HG03558 (cell line): Measurements from ENCODE around the gene S100A2.

Source experiments
- ATAC-seq: cut with Tn5 transposase; IDR thresholded peaks from one replicate; pipeline ENCODE4 v1.9.1; 2021; ENCODE audit warnings: moderate number of reproducible peaks; ENCODE audit not compliant: unreplicated experiment; ENCODE audit errors: extremely low read depth

S100A2 gene

GRCh38 chr1:153547560-153548551 lies 17.8 kb downstream of the S100A2 start:
- ATAC-seq: no peak

DNA sequence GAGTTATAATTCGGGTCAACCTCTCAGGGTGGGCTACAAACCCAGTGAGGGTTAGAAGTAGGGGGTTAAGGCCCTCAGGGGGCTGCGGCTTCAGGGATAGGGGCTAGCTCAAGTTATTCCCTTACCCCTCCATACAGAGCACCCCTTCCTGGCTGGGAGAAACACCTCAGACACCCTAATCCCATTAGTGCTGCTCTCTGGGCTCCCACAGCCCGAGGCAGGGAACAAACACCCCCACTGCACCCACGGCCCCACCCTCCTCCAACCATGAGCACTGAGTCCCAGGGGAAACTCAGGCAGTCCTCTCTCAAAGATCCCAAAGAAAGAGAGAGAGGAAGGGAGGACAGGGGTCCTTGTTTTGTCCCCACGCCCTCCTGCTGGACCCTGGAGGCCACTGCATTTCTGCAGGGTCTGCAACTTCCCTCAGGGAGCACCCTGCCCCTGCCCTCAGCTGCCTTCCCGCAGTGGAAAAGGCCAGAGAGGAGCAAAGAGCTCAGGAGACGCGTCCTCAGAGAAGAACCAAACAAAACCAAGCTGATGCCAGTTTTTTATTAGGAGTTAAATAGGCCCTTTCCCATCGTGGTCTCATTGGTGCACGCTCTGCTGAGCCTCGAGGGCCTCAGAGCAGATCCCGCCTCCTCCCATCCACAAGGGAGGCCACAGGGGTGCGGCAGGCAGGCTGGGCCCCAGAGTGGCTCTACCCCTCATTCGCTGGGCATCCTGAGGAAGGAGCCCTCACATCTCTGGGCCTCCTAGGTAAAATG lies 18.7 kb downstream of the S100A2 start:
- ATAC-seq: no peak

GRCh38 chr1:153546371-153546770 lies 19.3 kb downstream of the S100A2 start:
- no peak for ATAC-seq

GRCh38 chr1:153545067-153546055 lies 20.3 kb downstream of the S100A2 start, which contains the start of gene S100A4:
Gene S100A4, minus strand, starts transcription at chr1:153545806. Its CDS starts 1,012 bp downstream, at chr1:153544794.
- no peak for ATAC-seq

- no peak for ATAC-seq
Observed at GRCh38 chr1:153544453-153545066, 21.1 kb downstream of the S100A2 start.

DNA sequence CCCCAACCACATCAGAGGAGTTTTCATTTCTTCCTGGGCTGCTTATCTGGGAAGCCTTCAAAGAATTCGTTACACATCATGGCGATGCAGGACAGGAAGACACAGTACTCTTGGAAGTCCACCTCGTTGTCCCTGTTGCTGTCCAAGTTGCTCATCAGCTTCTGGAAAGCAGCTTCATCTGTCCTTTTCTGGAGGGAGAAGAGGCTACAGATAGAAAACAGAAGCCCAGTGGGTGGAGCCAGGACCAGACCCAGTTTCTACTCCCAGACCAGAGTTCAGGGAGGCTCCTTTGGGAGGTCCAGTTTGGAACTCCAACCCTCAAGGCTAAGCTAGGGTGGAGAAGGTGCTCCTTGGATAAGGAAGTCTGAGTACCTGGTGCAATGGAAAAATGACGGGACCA lies 21.9 kb downstream of the S100A2 start:
- ATAC-seq: no peak

DNA sequence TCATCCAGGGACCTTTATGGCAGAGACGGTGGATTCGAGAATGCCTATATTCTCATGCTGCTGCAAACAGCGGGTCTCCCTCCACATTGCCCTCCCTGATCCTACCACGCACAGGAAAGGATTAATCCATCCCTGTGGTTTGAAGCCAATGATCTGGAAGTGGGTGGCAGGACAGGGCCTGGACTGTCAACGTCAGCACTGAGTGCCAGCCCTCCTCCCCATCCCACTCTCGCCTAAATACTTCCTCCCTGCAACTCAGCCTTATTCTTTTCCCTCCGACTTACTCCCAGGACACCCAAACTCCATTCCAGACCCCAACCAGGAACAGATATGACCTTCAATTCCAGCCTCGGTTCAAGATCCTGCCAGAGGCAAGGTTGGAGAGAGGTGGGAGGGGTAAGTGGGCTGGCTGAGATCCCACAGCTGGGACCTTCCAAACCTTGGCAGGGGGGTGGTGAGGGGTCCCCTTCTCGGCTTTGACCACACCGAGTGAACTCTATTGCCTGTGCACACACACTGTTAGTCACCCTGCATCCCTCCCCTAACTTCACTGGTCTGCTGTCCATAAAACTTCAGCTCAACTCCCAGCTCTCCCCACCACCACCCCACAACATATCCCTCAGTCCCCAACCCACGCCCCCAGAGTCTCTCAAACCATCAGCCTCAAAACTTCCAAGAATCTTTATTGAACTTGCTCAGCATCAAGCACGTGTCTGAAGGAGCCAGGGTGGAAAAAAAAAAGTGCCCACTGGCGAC lies 22.5 kb downstream of the S100A2 start:
- ATAC-seq: no peak

DNA sequence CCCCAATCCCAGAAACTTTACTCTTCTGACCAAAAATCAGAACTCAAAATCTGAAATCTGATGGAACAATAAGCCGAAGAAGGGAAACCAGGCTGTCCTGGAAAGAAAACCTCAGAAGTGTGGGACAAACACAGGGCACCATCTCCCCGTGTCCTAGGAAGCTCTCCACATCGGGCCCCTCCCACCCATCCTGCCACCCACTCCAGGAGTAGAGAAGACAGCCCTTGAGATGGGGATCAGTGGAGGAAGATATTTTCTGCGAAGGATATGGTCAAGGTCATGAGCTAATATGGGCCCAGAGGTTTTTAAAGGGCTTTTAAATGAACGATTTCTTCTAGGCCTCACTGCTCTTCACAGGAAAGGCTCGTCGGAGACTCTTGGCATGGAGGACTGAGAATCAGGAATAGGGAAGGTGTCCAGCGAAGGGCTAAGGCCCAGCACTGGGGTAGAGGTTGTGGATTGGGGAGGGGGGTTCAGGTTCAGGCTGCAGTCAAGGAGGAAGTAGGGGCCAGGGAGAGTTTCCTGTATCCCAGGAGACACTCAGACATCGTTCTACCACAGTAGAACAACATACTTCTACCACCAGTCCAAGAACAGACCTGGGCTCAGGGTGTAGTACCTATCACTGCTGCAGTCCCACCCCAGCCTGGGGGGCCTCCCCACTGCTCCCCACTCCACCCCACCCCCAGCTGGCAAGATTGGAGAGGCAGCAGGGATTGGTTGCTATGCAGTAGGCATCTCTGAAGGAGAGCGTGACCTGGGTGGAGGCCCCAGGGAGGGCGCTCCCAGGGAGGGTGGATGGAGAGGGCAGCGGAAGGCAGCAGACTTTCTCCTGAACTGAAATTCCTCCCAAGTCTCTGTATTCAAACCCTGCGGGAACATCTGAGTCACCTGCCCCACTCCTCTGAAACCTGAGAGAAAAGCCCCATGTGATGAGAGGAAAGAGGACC lies 23.7 kb downstream of the S100A2 start:
- ATAC-seq: no peak

- no peak for ATAC-seq
Observed at GRCh38 chr1:153540394-153541361, 25.0 kb downstream of the S100A2 start, which contains the start of gene S100A5. Gene S100A5, minus strand, starts transcription at chr1:153540934. Its CDS starts 743 bp downstream, at chr1:153540191.

GRCh38 chr1:153539395-153540093 lies 26.1 kb downstream of the S100A2 start:
- ATAC-seq: no peak

DNA sequence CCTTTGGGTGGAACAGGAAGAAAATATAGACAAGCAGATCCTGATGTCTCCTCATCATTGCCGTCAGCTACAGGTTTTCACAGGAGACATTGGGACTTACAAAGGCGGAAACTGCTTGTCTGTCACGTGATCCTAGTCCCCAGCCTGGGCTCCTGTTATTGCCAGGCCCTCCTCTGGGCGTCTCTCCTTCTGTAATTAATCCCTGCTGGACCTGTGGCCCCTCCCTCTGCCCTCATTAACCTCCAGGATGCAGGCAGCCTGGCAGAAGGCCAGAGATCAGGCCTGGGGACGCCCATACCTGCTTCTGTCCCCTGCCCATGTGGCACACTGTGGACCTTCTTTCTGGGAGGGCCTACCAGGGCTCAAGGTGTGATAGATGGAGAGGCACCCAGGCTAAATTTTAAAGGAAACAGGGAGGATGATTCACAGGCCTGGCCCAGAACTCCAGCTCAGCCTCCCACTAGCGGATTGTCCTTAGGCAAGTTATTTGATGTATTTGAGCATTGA lies 27.3 kb downstream of the S100A2 start:
- no peak for ATAC-seq

DNA sequence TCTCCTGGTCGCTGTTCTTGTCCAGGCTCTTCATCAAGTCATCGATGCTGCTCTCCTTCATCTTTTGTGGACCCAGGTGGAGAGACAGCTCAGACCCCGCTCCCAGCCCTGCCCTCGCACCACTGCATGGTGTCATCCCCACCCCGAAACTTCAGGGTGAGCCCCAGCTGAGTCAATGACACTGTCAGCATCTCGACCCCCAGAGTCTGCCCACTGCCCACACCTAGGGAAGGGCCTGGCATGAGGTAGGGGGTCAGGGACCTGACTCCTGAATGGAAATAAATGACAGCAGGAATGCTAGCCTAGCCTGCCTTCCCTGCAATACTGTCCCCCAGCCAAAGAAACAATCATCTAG lies 28.3 kb downstream of the S100A2 start:
- no peak for ATAC-seq

DNA sequence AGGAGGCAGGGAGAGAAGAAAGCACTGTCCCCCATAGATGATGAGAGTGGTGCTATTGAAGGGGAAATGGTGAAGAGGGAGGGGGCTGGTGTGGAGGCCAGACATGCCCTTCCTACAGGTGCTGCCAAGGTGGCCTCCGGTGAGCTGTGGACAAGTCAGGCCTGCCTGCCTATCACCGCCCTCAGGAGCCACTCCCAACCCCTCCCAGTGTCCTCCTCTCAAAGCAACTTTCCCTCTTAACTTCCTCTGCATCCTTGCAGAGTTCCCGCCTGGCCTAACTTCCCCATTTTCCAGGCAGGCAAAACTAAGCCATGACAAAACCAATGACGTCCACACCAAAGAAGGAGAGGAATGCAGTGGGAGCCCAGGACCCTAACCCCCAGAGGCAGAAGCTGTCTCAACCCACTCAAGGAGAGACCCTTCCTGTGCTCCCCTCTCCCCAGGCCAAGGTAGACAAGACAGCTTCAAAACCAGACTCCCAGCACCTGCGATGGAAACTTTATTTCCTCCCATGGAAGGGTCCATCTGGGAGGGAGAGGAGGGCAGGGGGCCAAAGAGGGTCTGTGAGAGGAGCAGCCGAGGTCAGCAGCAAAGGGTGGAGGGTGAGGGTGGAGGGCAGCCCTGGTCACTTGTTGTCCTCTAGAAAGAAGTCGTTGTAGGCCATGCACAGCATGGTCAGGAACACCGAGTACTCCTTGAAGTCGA lies 28.8 kb downstream of the S100A2 start:
- ATAC-seq: no peak

- ATAC-seq: no peak
Observed at GRCh38 chr1:153536012-153536670, 29.5 kb downstream of the S100A2 start.
